Measurements from ENCODE around the gene COLEC12. TPM values are rescaled to one million over a fixed set of nuclear protein-coding genes. Genes with fewer than 3 reads are reported as not detected.

The COLEC12 gene
- total and polyA plus RNA-seq, 8 donors = 32.9 to 124 (median 103) TPM

- no peaks in the 10 kb centered on the region for H3K27me3 ChIP-seq
- ATAC-seq (peak; percentile 31), DNase-seq (no peak)
- H3K4me1 ChIP-seq = peaks cover 0 to 23% of the 10 kb centered on the region in 2 donors
- intact Hi-C loops (cut with DNase I) = no loop called here
- H3K4me3 ChIP-seq = no peak overlapping the region
- H3K36me3 ChIP-seq = no peaks in the 10 kb centered on the region
- no peak overlapping the region for H3K27ac ChIP-seq
- no peak for TF ChIP-seq CTCF (IDR thresholded peaks at IDR 0.05)
- no peaks in the 10 kb centered on the region for H3K9me3 ChIP-seq
These were observed 11.1 kb downstream of the COLEC12 start for GRCh38 chr18:489244-490023.

GRCh38 chr18:486929-487740 lies 13.4 kb downstream of the COLEC12 start:
- H3K36me3 ChIP-seq = no peaks in the 10 kb centered on the region
- peaks cover 0 to 20% of the 10 kb centered on the region in 2 donors for H3K4me1 ChIP-seq
- H3K27ac ChIP-seq = no peak overlapping the region
- intact Hi-C loops (cut with DNase I) = no loop called here
- DNase-seq = no peak
- H3K27me3 ChIP-seq = no peaks in the 10 kb centered on the region
- no peak for ATAC-seq
- no peaks in the 10 kb centered on the region for H3K9me3 ChIP-seq
- no peak for TF ChIP-seq CTCF (IDR thresholded peaks at IDR 0.05)
- H3K4me3 ChIP-seq = no peak overlapping the region

GRCh38 chr18:484749-485464 lies 15.6 kb downstream of the COLEC12 start:
- Histone ChIP-seq H3K36me3 (no peaks in the 10 kb centered on the region), H3K9me3 (no peaks in the 10 kb centered on the region), H3K27me3 (no peaks in the 10 kb centered on the region), H3K4me1 (peaks cover 0 to 17% of the 10 kb centered on the region in 2 donors), H3K27ac (no peak overlapping the region), H3K4me3 (no peak overlapping the region)
- intact Hi-C loops (cut with DNase I) = no loop called here
- ATAC-seq (peak; percentile 65), DNase-seq (no peak)
- TF ChIP-seq CTCF (IDR thresholded peaks at IDR 0.05) = no peak

- H3K27me3 ChIP-seq = no peaks in the 10 kb centered on the region
- peak overlapping the region in 1 of 2 donors; percentile 27 for H3K27ac ChIP-seq
- no peak overlapping the region for H3K4me3 ChIP-seq
- no peaks in the 10 kb centered on the region for H3K36me3 ChIP-seq
- no peak for TF ChIP-seq CTCF (IDR thresholded peaks at IDR 0.05)
- no peak for DNase-seq
- H3K4me1 ChIP-seq = peaks cover 0 to 6% of the 10 kb centered on the region in 2 donors
- no peaks in the 10 kb centered on the region for H3K9me3 ChIP-seq
- peak; percentile 26 for ATAC-seq
- intact Hi-C loops (cut with DNase I) = no loop called here
These were observed 21.8 kb downstream of the COLEC12 start for GRCh38 chr18:478681-479080.
